GM19035 (cell line): Measurements from ENCODE around the gene RNASEL.
"Not testable (repeated sequence)": the region's sequence is repeated elsewhere in the genome, so short reads cannot be mapped to it uniquely, and the experiment has no call there.

Source experiments
- ATAC-seq: cut with Tn5 transposase; IDR thresholded peaks from one replicate; pipeline ENCODE4 v1.9.1; 2021; ENCODE audit not compliant: unreplicated experiment

Gene RNASEL

DNA sequence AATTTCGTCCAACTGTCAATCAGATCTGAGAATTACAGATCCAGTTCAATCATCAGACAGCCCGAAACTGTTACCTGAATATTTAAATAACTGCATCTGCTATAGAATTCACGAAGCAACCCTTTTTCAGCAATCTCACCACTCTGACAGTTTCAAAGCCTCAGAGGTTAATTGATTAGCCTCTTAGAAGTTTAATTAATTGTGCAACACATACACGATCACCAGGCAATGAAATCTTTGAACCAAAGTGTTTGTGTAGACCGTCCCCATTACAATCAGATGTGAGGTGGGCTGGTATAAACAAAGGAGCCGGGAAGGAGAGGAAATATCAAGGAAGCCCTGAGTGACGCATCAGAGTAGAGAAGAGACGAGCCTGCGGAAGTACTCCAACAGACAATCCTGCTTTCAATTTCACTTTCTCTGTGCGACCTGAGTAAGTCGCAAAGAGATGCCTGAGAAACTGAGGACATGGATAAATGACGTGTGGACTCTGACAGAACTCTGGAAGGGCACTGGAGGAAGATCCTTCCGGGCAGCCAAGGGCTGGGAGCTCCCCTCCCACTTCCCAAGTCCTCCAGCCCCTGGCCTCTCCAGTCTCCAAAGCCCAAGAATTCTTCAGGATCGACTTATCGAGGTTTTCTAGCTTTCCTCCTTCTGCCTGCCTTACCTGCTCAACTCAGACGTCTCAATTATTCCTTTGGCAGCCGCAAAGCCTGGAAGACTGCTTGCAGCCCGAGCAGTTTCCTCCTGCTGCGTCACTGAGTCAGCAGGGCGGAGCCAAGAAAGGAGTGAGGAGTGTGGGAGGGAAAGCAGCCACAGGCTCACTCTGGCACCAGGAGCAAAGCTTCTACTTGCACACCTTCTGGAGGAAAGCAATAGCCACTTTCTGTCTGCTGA, at the start of gene RNASEL:
Gene RNASEL, minus strand, starts transcription at position 757 of the 897 bp plus-strand sequence. CDS start 2,450 bp downstream, outside the sequence.
- ATAC-seq, result peak; percentile 91

- no peak for ATAC-seq
Measured at GRCh38 chr1:182637769-182638168, 48.7 kb upstream of the RNASEL start.

DNA sequence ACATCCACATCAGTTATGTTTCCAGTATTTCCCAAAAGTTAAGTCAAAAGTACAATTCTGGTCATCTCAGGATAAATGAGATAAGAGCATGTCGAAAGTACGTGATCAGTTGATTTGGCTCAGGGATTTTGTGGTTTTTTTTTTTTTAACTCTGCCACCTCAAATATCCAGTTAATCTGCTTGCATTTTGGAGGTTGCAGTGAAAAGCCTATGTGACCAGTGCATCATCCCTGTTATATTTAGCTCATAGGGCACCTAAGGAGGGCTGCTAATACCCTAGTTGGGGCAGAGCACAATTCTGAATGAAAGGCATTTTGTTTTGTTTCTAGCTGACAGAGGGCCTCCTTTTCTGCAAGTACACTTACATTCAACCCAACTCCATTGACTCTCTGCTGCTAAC, 46.8 kb upstream of the RNASEL start:
- no peak for ATAC-seq

- ATAC-seq, result no peak
Measured at GRCh38 chr1:182634306-182635072, 45.4 kb upstream of the RNASEL start.

DNA sequence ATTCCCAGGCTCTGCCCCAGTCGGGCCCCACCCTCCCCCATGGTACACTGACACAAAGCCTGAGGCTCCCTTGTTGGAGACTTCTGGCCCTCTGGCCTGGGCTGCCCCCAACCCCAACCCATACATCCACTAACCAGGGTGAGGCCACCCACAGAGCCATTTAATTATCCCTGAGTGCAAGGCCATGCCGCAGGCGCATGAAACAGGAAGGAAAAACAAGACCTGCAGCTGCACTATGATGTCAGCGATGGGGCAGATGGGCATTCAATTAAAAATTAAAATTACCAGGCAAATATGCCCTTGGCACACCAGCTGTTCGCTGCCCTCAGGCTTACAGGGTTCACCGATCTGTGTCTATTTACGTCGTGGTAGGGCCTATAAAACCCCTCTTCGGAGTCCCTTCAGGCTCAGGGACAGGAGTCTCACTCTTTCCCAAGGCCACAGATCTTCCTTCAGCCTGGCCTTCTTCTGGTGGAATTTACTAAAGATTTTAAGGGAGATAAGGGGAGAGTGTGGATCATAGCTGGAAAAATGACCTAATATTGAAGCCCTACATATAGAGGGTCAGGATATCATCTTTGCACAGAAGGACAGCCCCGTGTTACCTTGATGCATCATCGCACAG, 44.7 kb upstream of the RNASEL start:
- no peak for ATAC-seq

GRCh38 chr1:182633031-182633430, 44.0 kb upstream of the RNASEL start:
- ATAC-seq, result no peak

DNA sequence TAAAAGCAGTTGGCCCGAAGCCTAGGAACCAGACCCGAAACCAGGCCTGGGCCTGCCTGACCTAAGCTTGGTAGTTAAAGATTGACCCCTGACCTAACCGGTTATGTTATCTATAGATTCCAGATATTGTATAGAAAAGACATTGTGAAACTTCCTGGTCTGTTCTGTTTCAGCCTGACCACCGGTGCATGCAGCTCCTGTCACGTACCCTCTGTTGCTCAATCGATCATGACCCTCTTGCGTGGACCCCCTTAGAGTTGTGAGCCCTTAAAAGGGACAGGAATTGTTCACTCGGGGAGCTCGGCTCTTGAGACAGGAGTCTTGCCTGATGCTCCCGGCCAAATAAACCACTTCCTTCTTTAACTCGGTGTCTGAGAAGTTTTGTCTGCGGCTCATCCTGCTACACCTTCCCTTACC, 43.4 kb upstream of the RNASEL start:
- not testable (repeated sequence) for ATAC-seq

DNA sequence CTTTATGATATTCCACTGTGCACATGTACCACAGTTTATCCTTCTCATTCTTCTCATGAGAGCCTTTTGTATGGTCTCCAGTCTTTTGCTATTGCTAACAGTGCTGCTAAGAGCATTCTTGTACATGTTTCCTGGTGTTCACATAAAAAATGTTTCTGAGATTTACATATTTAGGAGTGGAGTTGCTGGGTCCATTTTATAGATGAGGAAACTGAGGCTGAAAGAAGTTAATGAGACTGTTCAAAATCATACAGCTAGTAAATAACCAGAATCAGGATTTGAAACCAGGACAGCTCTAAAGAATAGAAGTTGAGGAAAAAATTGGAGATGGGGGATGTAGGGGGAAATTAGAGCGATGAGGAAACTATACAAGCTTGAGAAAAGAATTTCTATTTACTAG, 42.9 kb upstream of the RNASEL start:
- no peak for ATAC-seq

DNA sequence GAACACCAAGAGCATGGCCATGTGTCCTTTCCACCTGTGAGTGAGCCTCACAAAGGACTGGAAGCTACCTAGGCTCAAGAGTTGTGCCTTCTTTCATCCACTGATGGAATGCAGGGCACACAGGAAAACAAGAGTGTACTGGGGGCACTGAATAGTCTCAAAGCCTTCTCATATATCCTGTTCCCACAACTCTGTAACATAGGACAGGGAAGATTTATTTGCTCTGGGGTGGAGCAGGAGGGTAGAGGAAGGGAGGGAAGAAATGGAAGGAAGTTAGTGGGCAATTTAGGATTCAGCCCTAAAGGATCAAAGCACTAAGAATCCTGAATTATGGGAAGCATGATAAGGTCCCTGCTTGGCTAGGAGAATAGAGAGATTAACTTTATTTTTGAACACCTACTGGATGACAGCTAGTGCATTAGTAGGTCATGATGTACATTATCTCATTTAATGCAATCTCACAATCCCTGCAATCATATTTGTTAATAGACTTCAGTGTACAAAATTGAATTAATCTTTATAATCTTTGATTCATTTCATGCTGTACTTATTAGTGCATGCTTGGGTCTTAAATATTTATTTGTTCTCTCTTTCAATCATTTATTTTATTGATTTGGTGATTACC, 42.1 kb upstream of the RNASEL start:
- no peak for ATAC-seq

- ATAC-seq, result no peak
Measured at GRCh38 chr1:182630586-182630985, 41.5 kb upstream of the RNASEL start.

GRCh38 chr1:182629499-182630096, 40.5 kb upstream of the RNASEL start:
- ATAC-seq, result peak; percentile 56

DNA sequence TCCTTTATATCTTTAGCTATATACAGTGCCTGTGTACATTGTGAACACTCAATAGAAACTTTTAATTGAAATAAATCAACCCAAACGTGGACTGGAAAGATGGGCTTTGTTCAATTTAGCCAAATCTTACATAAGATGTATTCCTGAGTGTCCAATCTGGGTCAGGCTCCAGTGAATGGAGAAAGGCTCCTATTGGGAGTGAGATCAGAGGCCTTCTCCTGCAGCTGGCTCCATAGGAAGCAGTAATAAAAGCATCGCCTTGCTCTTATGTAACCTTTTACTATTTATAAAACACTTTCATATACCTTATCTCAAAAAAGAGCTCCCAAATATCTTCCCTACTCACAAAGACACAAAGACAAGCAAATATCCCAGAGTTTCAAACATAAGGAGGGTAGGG, 40.0 kb upstream of the RNASEL start:
- no peak for ATAC-seq

DNA sequence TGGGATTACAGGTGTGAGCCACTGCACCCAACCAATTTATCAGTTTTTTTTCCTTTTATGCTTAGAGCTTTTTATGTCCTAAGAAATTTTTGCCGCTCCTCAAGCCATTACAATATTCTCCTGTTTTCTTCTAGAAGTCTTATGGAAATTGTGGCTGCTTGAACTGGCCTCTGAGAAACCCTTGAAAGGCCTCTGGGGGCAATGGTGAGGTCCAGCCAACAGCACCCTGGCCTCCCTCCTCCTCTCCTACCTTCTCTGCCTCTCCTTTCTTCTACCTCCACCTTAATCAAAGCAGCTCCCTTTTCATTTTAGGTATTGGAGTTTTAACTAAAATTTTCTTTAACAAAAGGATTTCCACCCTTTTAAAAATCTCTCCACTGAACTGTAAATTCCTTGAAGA, 39.6 kb upstream of the RNASEL start:
- no peak for ATAC-seq

DNA sequence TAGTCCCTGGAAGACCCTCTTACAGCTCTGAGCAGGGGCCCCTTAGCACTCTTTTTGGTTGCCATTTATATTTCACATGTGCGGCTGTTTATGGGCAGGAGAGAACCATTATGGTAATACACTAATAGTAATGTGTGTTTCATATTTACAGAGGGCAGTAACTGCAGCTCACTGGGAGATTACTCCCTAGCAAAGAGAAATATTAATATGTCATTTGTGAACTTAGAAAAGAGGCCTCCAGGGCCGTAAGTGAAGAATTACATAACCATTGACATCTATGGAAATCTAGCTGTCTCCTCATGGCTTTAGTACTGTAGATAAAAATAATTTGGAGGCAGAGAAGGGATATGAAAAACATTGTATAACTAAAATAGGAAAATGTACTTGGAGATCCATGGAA, 38.6 kb upstream of the RNASEL start:
- ATAC-seq, result no peak

DNA sequence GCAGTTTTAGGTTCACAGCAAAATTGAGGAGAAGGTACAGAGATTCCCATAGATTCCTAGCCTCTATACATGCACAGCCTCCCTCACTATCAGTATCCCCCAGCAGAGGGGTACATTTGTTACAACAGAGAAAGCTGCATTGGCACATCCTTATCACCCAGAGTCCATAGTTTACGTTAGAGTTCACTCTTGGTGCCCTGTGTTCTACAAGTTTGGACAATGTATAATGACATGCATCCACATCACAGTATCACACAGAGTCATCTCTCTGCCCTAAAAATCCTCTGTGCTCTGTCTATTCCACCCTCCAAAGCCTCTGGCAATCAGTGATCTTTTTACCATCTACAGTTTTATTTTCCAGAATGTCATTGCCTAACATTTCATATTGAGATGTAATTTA, 37.5 kb upstream of the RNASEL start:
- ATAC-seq, result no peak

DNA sequence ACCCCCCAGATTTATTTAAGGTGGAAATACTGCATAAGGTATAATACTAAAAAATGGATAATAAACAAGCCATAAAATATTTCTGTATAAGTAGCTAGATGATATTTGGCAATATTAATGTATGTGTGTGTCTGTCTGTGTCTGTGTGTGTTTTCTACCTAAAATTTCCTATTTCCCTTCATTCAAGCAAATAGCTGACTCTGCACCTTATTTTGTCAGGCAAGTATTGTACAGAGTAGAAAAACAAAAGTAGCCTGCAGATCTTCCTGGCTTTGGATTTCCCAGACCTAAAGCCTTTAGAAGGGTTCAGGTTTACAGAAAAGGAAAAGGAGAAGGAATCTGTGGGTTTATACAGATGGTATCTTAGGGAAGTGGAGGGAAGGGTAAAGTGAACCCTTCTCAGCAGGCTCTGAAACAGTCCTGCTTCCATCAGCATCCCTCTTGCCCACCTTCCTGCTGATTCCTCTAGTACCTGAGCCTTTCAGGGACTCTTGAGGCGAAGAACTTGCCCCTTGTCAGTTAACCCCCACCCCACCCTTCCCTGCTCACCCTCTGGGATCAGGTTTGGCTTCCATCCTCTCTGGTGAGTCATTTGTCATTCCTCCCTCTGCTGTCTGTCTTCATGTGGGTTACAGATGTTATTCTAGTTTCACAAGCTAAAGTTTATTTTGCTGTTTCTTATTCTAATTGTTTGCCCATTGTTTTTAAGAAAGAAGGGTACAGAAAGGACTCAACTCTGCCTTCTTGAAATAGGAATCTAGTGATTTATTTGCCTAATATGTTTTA, 36.9 kb upstream of the RNASEL start:
- no peak for ATAC-seq

DNA sequence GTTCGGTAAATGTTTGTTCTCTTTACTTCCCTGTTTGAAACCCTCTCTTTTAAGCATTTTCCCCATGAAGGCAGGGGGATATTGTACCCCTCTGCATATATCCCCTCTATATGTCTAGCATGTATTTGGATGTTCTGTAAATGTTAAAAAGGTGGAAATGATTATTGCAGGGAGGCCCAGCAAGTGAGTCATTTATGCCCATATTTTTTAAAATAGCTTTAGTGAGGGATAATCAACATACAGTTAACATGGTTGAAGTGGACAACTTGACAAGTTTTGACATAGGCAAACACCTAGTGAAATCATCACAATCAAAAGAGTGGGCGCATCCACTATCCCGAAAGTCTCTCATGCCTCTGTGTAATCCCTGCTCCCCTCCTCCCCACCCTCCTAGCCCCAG, 36.0 kb upstream of the RNASEL start:
- no peak for ATAC-seq

DNA sequence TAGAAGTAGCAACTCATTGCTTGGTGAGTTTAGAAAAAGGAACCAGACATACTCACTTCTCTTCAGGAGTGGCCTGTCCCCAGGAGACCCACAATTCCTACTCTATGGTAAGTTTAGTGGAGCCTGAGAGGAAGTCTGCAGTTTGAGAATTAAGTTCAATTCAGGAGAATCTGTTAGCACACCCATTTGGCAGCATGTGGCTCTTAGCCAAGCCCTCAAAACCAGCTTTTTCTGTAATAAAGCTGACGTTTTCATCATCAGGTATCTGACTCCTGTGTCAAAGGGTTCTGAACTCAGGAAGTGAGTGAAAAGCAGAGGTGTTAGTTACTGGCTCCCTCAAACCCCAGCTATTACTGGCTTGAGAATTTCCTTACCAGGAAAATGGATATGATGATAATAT, 35.5 kb upstream of the RNASEL start:
- no peak for ATAC-seq

GRCh38 chr1:182622901-182623528, 34.0 kb upstream of the RNASEL start:
- ATAC-seq, result peak; percentile 66

- ATAC-seq, result no peak
Measured at GRCh38 chr1:182621906-182622305, 32.9 kb upstream of the RNASEL start.
